ENCODE data around the gene HS3ST3A1.

The HS3ST3A1 gene

GRCh38 chr17:13642188-13642587 is 40.5 kb upstream of the HS3ST3A1 start:
- H3K4me3 ChIP-seq (replicated peaks; ENCODE audit: low read depth, low read length) = no peak overlapping the region
- no peak for TF ChIP-seq CTCF (IDR thresholded peaks at IDR 0.05; ENCODE audit: low read depth, low read length, missing control alignments)
- no peak for DNase-seq (ENCODE audit: extremely low read depth, low read depth)

GRCh38 chr17:13640551-13640950 is 38.8 kb upstream of the HS3ST3A1 start:
- TF ChIP-seq CTCF (IDR thresholded peaks at IDR 0.05; ENCODE audit: low read depth, low read length, missing control alignments) = no peak
- no peak overlapping the region for H3K4me3 ChIP-seq (replicated peaks; ENCODE audit: low read depth, low read length)

GRCh38 chr17:13638855-13639458 is 37.2 kb upstream of the HS3ST3A1 start:
- TF ChIP-seq CTCF (IDR thresholded peaks at IDR 0.05; ENCODE audit: low read depth, low read length, missing control alignments) = no peak
- no peak overlapping the region for H3K4me3 ChIP-seq (replicated peaks; ENCODE audit: low read depth, low read length)
- DNase-seq (ENCODE audit: extremely low read depth, low read depth) = no peak

More at GRCh38 chr17:13640551-13640950, 38.8 kb upstream of the HS3ST3A1 start:
- no peak for DNase-seq (ENCODE audit: extremely low read depth, low read depth)

GRCh38 chr17:13636951-13637350 is 35.2 kb upstream of the HS3ST3A1 start:
- no peak for DNase-seq (ENCODE audit: extremely low read depth, low read depth)
- no peak for TF ChIP-seq CTCF (IDR thresholded peaks at IDR 0.05; ENCODE audit: low read depth, low read length, missing control alignments)

DNA sequence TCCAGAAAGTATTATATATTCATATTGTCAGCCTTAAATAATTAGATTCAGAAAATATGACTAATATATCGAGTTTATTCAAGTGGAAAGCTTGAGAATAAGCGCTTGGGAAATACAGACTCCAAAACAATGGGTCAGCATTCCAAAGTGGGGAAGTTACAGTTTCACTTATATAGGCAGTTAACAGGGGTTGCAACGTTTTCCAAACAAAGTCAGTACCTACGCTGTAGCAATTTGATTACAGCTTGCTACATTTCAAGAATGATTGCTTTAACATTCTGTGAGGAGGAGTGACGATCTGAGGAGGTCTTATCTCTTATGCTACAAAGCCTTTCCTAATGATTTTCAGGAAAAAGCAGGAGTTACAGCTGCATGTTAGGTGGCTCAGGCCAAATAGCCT is 34.2 kb upstream of the HS3ST3A1 start:
- H3K4me3 ChIP-seq (replicated peaks; ENCODE audit: low read depth, low read length) = no peak overlapping the region
- DNase-seq (ENCODE audit: extremely low read depth, low read depth) = no peak
- TF ChIP-seq CTCF (IDR thresholded peaks at IDR 0.05; ENCODE audit: low read depth, low read length, missing control alignments) = no peak

More at GRCh38 chr17:13636951-13637350, 35.2 kb upstream of the HS3ST3A1 start:
- H3K4me3 ChIP-seq (replicated peaks; ENCODE audit: low read depth, low read length) = no peak overlapping the region

- no peak overlapping the region for H3K4me3 ChIP-seq (replicated peaks; ENCODE audit: low read depth, low read length)
- no peak for DNase-seq (ENCODE audit: extremely low read depth, low read depth)
- no peak for TF ChIP-seq CTCF (IDR thresholded peaks at IDR 0.05; ENCODE audit: low read depth, low read length, missing control alignments)
Measured at GRCh38 chr17:13634021-13634420, 32.3 kb upstream of the HS3ST3A1 start.

GRCh38 chr17:13631529-13631928 is 29.8 kb upstream of the HS3ST3A1 start:
- no peak for DNase-seq (ENCODE audit: extremely low read depth, low read depth)
- no peak for TF ChIP-seq CTCF (IDR thresholded peaks at IDR 0.05; ENCODE audit: low read depth, low read length, missing control alignments)

More at GRCh38 chr17:13631529-13631928, 29.8 kb upstream of the HS3ST3A1 start:
- no peak overlapping the region for H3K4me3 ChIP-seq (replicated peaks; ENCODE audit: low read depth, low read length)
